ENCODE results near the gene ANKRD52.

DNA sequence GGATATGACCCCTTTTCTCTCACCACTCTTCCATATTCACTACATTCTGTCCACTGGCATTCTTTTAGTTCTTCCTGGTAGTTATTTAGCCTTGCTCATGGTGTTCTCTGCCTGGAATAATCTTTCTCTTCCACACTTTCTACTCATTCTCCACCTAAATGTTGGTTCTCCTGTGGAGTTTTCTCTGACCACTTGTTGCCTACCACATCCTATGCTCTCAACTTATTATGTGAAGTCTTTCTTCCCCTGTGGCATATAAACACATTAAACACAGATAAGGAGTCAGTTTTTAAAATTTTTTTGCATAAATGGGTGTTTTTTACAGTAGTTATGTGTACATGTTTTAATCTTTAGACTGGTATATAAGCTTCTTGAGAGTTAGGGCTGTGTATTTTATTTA lies 65.6 kb downstream of the ANKRD52 start:
- TF ChIP-seq POLR2AphosphoS5 (IDR thresholded peaks at IDR 0.05; ENCODE audit: low read depth, low read length): no peak
- TF ChIP-seq, protein P1, sequence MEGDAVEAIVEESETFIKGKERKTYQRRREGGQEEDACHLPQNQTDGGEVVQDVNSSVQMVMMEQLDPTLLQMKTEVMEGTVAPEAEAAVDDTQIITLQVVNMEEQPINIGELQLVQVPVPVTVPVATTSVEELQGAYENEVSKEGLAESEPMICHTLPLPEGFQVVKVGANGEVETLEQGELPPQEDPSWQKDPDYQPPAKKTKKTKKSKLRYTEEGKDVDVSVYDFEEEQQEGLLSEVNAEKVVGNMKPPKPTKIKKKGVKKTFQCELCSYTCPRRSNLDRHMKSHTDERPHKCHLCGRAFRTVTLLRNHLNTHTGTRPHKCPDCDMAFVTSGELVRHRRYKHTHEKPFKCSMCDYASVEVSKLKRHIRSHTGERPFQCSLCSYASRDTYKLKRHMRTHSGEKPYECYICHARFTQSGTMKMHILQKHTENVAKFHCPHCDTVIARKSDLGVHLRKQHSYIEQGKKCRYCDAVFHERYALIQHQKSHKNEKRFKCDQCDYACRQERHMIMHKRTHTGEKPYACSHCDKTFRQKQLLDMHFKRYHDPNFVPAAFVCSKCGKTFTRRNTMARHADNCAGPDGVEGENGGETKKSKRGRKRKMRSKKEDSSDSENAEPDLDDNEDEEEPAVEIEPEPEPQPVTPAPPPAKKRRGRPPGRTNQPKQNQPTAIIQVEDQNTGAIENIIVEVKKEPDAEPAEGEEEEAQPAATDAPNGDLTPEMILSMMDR (IDR thresholded peaks at IDR 0.05): no peak
- TF ChIP-seq, protein P2, sequence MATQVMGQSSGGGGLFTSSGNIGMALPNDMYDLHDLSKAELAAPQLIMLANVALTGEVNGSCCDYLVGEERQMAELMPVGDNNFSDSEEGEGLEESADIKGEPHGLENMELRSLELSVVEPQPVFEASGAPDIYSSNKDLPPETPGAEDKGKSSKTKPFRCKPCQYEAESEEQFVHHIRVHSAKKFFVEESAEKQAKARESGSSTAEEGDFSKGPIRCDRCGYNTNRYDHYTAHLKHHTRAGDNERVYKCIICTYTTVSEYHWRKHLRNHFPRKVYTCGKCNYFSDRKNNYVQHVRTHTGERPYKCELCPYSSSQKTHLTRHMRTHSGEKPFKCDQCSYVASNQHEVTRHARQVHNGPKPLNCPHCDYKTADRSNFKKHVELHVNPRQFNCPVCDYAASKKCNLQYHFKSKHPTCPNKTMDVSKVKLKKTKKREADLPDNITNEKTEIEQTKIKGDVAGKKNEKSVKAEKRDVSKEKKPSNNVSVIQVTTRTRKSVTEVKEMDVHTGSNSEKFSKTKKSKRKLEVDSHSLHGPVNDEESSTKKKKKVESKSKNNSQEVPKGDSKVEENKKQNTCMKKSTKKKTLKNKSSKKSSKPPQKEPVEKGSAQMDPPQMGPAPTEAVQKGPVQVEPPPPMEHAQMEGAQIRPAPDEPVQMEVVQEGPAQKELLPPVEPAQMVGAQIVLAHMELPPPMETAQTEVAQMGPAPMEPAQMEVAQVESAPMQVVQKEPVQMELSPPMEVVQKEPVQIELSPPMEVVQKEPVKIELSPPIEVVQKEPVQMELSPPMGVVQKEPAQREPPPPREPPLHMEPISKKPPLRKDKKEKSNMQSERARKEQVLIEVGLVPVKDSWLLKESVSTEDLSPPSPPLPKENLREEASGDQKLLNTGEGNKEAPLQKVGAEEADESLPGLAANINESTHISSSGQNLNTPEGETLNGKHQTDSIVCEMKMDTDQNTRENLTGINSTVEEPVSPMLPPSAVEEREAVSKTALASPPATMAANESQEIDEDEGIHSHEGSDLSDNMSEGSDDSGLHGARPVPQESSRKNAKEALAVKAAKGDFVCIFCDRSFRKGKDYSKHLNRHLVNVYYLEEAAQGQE (IDR thresholded peaks at IDR 0.05; ENCODE audit: insufficient read depth in 1 of 2, low read depth in 2 of 2, low read length in 1 of 2): no peak
